B cell (primary cell): Measurements from ENCODE around the gene ADIG. TPM values are rescaled to one million over a fixed set of nuclear protein-coding genes. Genes with fewer than 3 reads are reported as not detected.

Source experiments
- ATAC-seq: fragments of 200-7000 bp; cut with Tn5 transposase; one replicate; pipeline ENCODE4 v1.10.0; 2021; ENCODE audit warnings: low read depth, mild to moderate bottlenecking, moderate number of reproducible peaks, moderate library complexity
- CTCF ChIA-PET: fragments of 350-600 bp; sonication (Branson Sonifier 250); formaldehyde crosslinking; loops from one replicate; lab custom pipeline; 2021; ENCODE audit warnings: antibody characterized with exemption, inconsistent platforms; lab: Charles Lee
- POLR2A ChIA-PET: fragments of 350-600 bp; sonication (Branson Sonifier 250); formaldehyde crosslinking; loops from one replicate; lab custom pipeline; 2021; ENCODE audit warnings: antibody characterized with exemption; lab: Charles Lee
- DNase-seq: peaks from one replicate; pipeline ENCODE4 v3.0.0; 2013
- H2AFZ ChIP-seq: 2 replicates; pipeline ENCODE4 v1.6.1; 2012; ENCODE audit warnings: mild to moderate bottlenecking, low read depth, low read length; ENCODE audit not compliant: insufficient read depth, poor library complexity, severe bottlenecking
- H3K27ac ChIP-seq, 2 donors: 1 replicate in 1 of 2; 2 replicates in 1 of 2; pipeline ENCODE4 v1.5.1; 2012 to 2013; ENCODE audit warnings: low read length in 2 of 2, mild to moderate bottlenecking in 2 of 2, moderate library complexity in 1 of 2
- H3K27me3 ChIP-seq, 4 experiments: fragments of 200-600 bp in 1 of 4; sonication (generic) in 1 of 4; replicated peaks in 1 of 4; 1 replicate in 2 of 4; 2 replicates in 2 of 4; pipeline versions ENCODE4 v1.6.1 to v1.7.0; 2013 to 2016; ENCODE audit warnings: low read length in 3 of 4, mild to moderate bottlenecking in 2 of 4, mixed read lengths in 1 of 4, moderate library complexity in 1 of 4; ENCODE audit not compliant: insufficient read depth in 4 of 4, control insufficient read depth in 3 of 4; ENCODE audit errors: control extremely low read depth in 1 of 4
- H3K36me3 ChIP-seq, 2 experiments: replicated peaks in 1 of 2; 1 replicate in 1 of 2; 2 replicates in 1 of 2; pipeline versions ENCODE4 v1.6.1 to v1.7.1; 2013; ENCODE audit warnings: low read length in 1 of 2; ENCODE audit not compliant: insufficient read depth in 2 of 2, control insufficient read depth in 1 of 2; ENCODE audit errors: control extremely low read depth in 1 of 2, extremely low read depth in 1 of 2
- H3K4me1 ChIP-seq, 2 donors: fragments of 200-600 bp in 1 of 2; sonication (generic) in 1 of 2; 1 replicate in 1 of 2; 2 replicates in 1 of 2; pipeline versions ENCODE4 v1.5.1 to v1.6.1; 2013 to 2017; ENCODE audit warnings: low read length in 2 of 2; ENCODE audit not compliant: control insufficient read depth in 2 of 2, insufficient read depth in 2 of 2
- H3K4me2 ChIP-seq: replicated peaks from 2 replicates; pipeline ENCODE3; 2012; ENCODE audit warnings: mild to moderate bottlenecking, low read depth, low read length; ENCODE audit not compliant: poor library complexity, severe bottlenecking
- H3K4me3 ChIP-seq, 5 experiments: fragments of 200-600 bp in 1 of 5; sonication (generic) in 1 of 5; 1 replicate in 3 of 5; 2 replicates in 2 of 5; pipeline versions ENCODE4 v1.5.1 to v1.7.0; 2011 to 2016; ENCODE audit warnings: low read length in 4 of 5, mild to moderate bottlenecking in 4 of 5, low read depth in 2 of 5, control low read depth in 1 of 5, moderate library complexity in 1 of 5; ENCODE audit not compliant: insufficient read depth in 1 of 5; ENCODE audit errors: control extremely low read depth in 1 of 5, extremely low read depth in 1 of 5
- H3K79me2 ChIP-seq: fragments of 200-600 bp; sonication (generic); one replicate; pipeline ENCODE4 v1.6.0; 2016; ENCODE audit warnings: low read length; ENCODE audit not compliant: control insufficient read depth, insufficient read depth
- H3K9ac ChIP-seq: fragments of 200-600 bp; sonication (generic); 2 replicates; pipeline ENCODE4 v1.6.1; 2017; ENCODE audit warnings: mild to moderate bottlenecking, low read length, moderate library complexity
- H3K9me3 ChIP-seq, 3 donors: one replicate each; pipeline versions ENCODE4 v1.6.1 to v1.7.1; 2013; ENCODE audit warnings: low read length in 2 of 3; ENCODE audit not compliant: control insufficient read depth in 2 of 3, insufficient read depth in 1 of 3; ENCODE audit errors: control extremely low read depth in 1 of 3
- H4K20me1 ChIP-seq: 2 replicates; pipeline ENCODE4 v1.6.0; 2012; ENCODE audit warnings: mild to moderate bottlenecking, low read length; ENCODE audit not compliant: insufficient read depth, control insufficient read depth, poor library complexity, severe bottlenecking
- H3K27ac Mint-ChIP-seq: one replicate; pipeline ENCODE4 v1.8.0; 2021; ENCODE audit warnings: mixed read lengths
- H3K27me3 Mint-ChIP-seq: one replicate; pipeline ENCODE4 v1.8.0; 2021; ENCODE audit warnings: mixed read lengths
- H3K4me1 Mint-ChIP-seq: one replicate; pipeline ENCODE4 v1.8.0; 2021; ENCODE audit warnings: mixed read lengths
- H3K4me3 Mint-ChIP-seq: one replicate; pipeline ENCODE4 v1.8.0; 2021; ENCODE audit warnings: mixed read lengths
- H3K9me3 Mint-ChIP-seq: one replicate; pipeline ENCODE4 v1.8.0; 2022; ENCODE audit warnings: mixed read lengths; ENCODE audit not compliant: insufficient read depth
- EZH2 ChIP-seq: IDR thresholded peaks from 2 replicates; pipeline ENCODE4 v1.6.1; 2012; ENCODE audit warnings: borderline replicate concordance, low read depth, mild to moderate bottlenecking, moderate library complexity, low read length; ENCODE audit not compliant: insufficient read depth, poor library complexity, severe bottlenecking
- WGBS: methylation state at CpG from one replicate; pipeline ENCODE4 v1.1.5; 2013; ENCODE audit warnings: missing lambda C conversion rate; ENCODE audit not compliant: insufficient coverage; 5-methylcytosine and 5-hydroxymethylcytosine counted together
- intact Hi-C: fragments of 100-400 bp; cut with micrococcal nuclease; formaldehyde crosslinking; loops from one replicate; pipeline ENCODE4 v1.10.0; 2022
- polyA plus RNA-seq: library from polyadenylated mRNA; depleted of rRNA; stranded (reverse); fragments of >200 nt; gene quantifications from 2 replicates; pipeline ENCODE4 v1.2.3, GENCODE V29; 2012
- total RNA-seq, 2 donors: library from RNA; stranded (reverse); fragments of 120-200 nt in 1 of 2; gene quantifications; 1 replicate in 1 of 2; 2 replicates in 1 of 2; pipeline versions ENCODE4 v1.2.3 to v1.2.4, GENCODE V29; 2013 to 2022
- TF ChIP-seq, protein P1 (sequence below): fragments of 200-600 bp; IDR thresholded peaks from one replicate; pipeline ENCODE4 v1.8.0; 2022; ENCODE audit warnings: antibody characterized with exemption, mild to moderate bottlenecking

ADIG gene
- total and polyA plus RNA-seq, 2 donors (not counting 1 experiment from before 2014, with no cell fraction given), result not detected

DNA sequence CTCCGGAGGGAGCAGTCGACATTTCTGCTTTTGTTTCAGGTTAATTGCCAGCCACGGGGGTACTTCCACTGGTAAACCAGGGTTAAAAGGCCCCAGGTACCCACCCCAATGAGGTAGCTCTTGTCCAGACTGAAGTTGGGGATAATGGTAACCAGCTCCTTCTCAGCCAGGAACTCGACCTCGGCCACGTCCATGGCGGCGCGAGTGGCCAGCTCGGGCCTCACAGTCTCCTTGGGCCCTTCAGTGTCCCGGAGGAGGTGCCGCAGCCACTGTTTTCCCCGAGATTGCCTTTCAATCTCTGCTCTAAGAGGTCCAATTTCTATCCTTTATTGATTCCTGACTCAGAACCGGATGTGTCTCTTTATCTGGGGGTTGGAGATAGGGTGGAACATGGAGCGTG is 34.3 kb downstream of the ADIG start:
- Histone ChIP-seq H3K27ac (no peak overlapping the region), H4K20me1 (no peaks in the 10 kb centered on the region), H3K36me3 (no peaks in the 10 kb centered on the region), H3K4me1 (no peaks in the 10 kb centered on the region), H3K9me3 (no peaks in the 10 kb centered on the region), H2AFZ (no peak overlapping the region), H3K27me3 (peaks cover 0 to 10% (median 3%) of the 10 kb centered on the region in 4 experiments), H3K4me2 (no peak overlapping the region), H3K9ac (no peak overlapping the region), H3K79me2 (no peaks in the 10 kb centered on the region), H3K4me3 (no peak overlapping the region)
- intact Hi-C loops, result no loop called here
- Mint-ChIP-seq H3K27me3 (peaks cover 64% of the 10 kb centered on the region), H3K4me1 (no peaks in the 10 kb centered on the region), H3K27ac (no peak overlapping the region), H3K9me3 (no peaks in the 10 kb centered on the region), H3K4me3 (no peak overlapping the region)
- ATAC-seq (no peak), DNase-seq (no peak)
- TF ChIP-seq EZH2, result no peak
- TF ChIP-seq, protein P1, sequence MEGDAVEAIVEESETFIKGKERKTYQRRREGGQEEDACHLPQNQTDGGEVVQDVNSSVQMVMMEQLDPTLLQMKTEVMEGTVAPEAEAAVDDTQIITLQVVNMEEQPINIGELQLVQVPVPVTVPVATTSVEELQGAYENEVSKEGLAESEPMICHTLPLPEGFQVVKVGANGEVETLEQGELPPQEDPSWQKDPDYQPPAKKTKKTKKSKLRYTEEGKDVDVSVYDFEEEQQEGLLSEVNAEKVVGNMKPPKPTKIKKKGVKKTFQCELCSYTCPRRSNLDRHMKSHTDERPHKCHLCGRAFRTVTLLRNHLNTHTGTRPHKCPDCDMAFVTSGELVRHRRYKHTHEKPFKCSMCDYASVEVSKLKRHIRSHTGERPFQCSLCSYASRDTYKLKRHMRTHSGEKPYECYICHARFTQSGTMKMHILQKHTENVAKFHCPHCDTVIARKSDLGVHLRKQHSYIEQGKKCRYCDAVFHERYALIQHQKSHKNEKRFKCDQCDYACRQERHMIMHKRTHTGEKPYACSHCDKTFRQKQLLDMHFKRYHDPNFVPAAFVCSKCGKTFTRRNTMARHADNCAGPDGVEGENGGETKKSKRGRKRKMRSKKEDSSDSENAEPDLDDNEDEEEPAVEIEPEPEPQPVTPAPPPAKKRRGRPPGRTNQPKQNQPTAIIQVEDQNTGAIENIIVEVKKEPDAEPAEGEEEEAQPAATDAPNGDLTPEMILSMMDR, result no peak
- CTCF ChIA-PET, result interaction anchor here (1.5 kb wide), 1 partner anchor 18 kb away, joined by 3 read pairs; no protein-coding TSS in a partner anchor
- POLR2A ChIA-PET, result no interaction called here
- WGBS, result 81% methylated on average over 14 of the region's 15 CpGs

DNA sequence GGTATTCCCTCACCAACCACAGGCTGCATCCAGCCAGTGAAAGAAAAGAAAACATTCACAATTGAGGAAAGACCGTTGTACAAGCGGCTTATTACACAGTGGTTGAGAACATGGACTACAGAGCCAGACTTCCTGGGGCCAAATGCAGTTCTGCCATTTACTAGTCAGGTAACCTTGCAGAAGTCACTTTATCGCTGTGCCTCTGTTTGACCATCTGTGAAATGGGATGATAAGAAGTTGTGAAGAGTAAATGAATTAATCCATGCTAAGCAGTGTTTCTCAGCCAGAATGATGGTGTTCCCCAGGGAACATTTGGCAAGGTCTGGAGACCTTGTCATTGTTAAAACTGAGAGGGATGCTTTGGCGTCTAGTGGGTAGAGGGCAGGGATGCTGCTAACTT is 35.5 kb downstream of the ADIG start:
- no peak for DNase-seq
- no peak for ATAC-seq
- Histone ChIP-seq H3K9ac (no peak overlapping the region), H4K20me1 (no peaks in the 10 kb centered on the region), H3K4me3 (no peak overlapping the region), H3K4me1 (no peaks in the 10 kb centered on the region), H3K27me3 (peaks cover 0 to 12% (median 4%) of the 10 kb centered on the region in 4 experiments), H3K4me2 (no peak overlapping the region), H3K27ac (no peak overlapping the region), H3K79me2 (no peaks in the 10 kb centered on the region), H2AFZ (no peak overlapping the region), H3K36me3 (no peaks in the 10 kb centered on the region), H3K9me3 (no peaks in the 10 kb centered on the region)
- intact Hi-C loops, result no loop called here
- Mint-ChIP-seq H3K27me3 (peaks cover 68% of the 10 kb centered on the region), H3K9me3 (no peaks in the 10 kb centered on the region), H3K27ac (no peak overlapping the region), H3K4me1 (no peaks in the 10 kb centered on the region), H3K4me3 (no peak overlapping the region)
- no peak for TF ChIP-seq EZH2
- TF ChIP-seq, protein P1, result no peak
- WGBS, result 91% methylated on average over 3 of the region's 4 CpGs
- POLR2A ChIA-PET, result no interaction called here
- CTCF ChIA-PET, result no interaction called here
